H1 (cell line): ENCODE results near the gene CHMP4B. TPM values are rescaled to one million over a fixed set of nuclear protein-coding genes. Genes with fewer than 3 reads are reported as not detected.

Experiments used
- CTCF ChIA-PET: fragments of 300-600 bp; sonication (Branson Sonifier 250); formaldehyde crosslinking; loops from one replicate; lab custom pipeline; 2021; ENCODE audit not compliant: partially characterized antibody; lab: Charles Lee
- POLR2A ChIA-PET: fragments of 300-600 bp; sonication (Branson Sonifier 250); formaldehyde crosslinking; loops from one replicate; lab custom pipeline; 2021; ENCODE audit warnings: inconsistent platforms; ENCODE audit not compliant: partially characterized antibody; lab: Charles Lee
- DNase-seq, 2 experiments: peaks; one replicate each; pipeline versions ENCODE4 v3.0.0 to v3.0.0-alpha.2; 2010 to 2022; ENCODE audit warnings: low spot score in 2 of 2, low read depth in 1 of 2, mixed read lengths in 1 of 2
- FAIRE-seq: peaks from 2 replicates; lab custom pipeline; 2011; peaks lifted over from hg19 to GRCh38; lab: Jason Lieb, UNC
- H2AFZ ChIP-seq: 2 replicates; pipeline ENCODE4 v1.8.1; 2012; ENCODE audit warnings: low read length, inconsistent platforms
- H2AK5ac ChIP-seq: 2 replicates; pipeline ENCODE4 v1.6.1; 2013; ENCODE audit warnings: low read depth, low read length
- H2BK120ac ChIP-seq: replicated peaks from 2 replicates; pipeline ENCODE3; 2013; ENCODE audit warnings: low read depth, low read length, inconsistent platforms
- H2BK12ac ChIP-seq: 2 replicates; pipeline ENCODE4 v1.6.1; 2013; ENCODE audit warnings: low read depth, low read length
- H2BK15ac ChIP-seq: 2 replicates; pipeline ENCODE4 v1.6.1; 2013; ENCODE audit warnings: low read length
- H2BK20ac ChIP-seq: 2 replicates; pipeline ENCODE4 v1.6.1; 2013; ENCODE audit warnings: low read length
- H2BK5ac ChIP-seq: 2 replicates; pipeline ENCODE4 v1.6.1; 2013; ENCODE audit warnings: low read depth, low read length
- H3K14ac ChIP-seq: 2 replicates; pipeline ENCODE4 v1.6.1; 2013; ENCODE audit warnings: inconsistent platforms; ENCODE audit not compliant: insufficient read length
- H3K18ac ChIP-seq: 2 replicates; pipeline ENCODE4 v1.6.1; 2013; ENCODE audit warnings: low read length; ENCODE audit errors: extremely low read depth
- H3K23ac ChIP-seq: 2 replicates; pipeline ENCODE4 v1.6.1; 2013; ENCODE audit warnings: inconsistent platforms; ENCODE audit not compliant: insufficient read length
- H3K23me2 ChIP-seq: 2 replicates; pipeline ENCODE4 v1.6.1; 2013; ENCODE audit warnings: low read depth, low read length
- H3K27ac ChIP-seq: 2 replicates; pipeline ENCODE4 v1.6.1; 2011; ENCODE audit warnings: low read depth, low read length, inconsistent platforms
- H3K27me3 ChIP-seq, 4 experiments: replicated peaks in 1 of 4; 1 replicate in 1 of 4; 2 replicates in 3 of 4; pipeline versions ENCODE4 v1.6.1 to v1.8.1; 2011 to 2013; ENCODE audit warnings: low read length in 3 of 4, mild to moderate bottlenecking in 3 of 4, inconsistent platforms in 2 of 4, mixed read lengths in 2 of 4, moderate library complexity in 1 of 4; ENCODE audit not compliant: control insufficient read depth in 3 of 4, insufficient read depth in 3 of 4; ENCODE audit errors: extremely low read depth in 1 of 4
- H3K36me3 ChIP-seq, 4 experiments: 2 replicates each; pipeline versions ENCODE4 v1.6.1 to v1.8.1; 2011 to 2013; ENCODE audit warnings: mild to moderate bottlenecking in 4 of 4, low read length in 3 of 4, moderate library complexity in 2 of 4, control low read depth in 1 of 4, inconsistent platforms in 1 of 4; ENCODE audit not compliant: insufficient read depth in 4 of 4, control insufficient read depth in 2 of 4
- H3K4ac ChIP-seq: replicated peaks from 2 replicates; pipeline ENCODE3; 2013; ENCODE audit warnings: low read length, low read depth, mixed read lengths, inconsistent platforms; ENCODE audit not compliant: insufficient read length
- H3K4me1 ChIP-seq, 4 experiments: replicated peaks in 1 of 4; 1 replicate in 1 of 4; 2 replicates in 3 of 4; pipeline versions ENCODE4 v1.6.1 to v1.8.1; 2011 to 2013; ENCODE audit warnings: low read length in 3 of 4, inconsistent platforms in 2 of 4, mixed read lengths in 1 of 4; ENCODE audit not compliant: insufficient read depth in 4 of 4, control insufficient read depth in 3 of 4
- H3K4me2 ChIP-seq, 2 experiments: 2 replicates each; pipeline versions ENCODE4 v1.6.1 to v1.8.1; 2011 to 2013; ENCODE audit warnings: low read depth in 2 of 2, low read length in 2 of 2, control low read depth in 1 of 2, inconsistent platforms in 1 of 2, mild to moderate bottlenecking in 1 of 2; ENCODE audit not compliant: insufficient read depth in 1 of 2
- H3K4me3 ChIP-seq, 4 experiments: fragments of 200-600, 300-600 bp in 1 of 4; sonication (generic), shearing (Covaris generic), sonication (Bioruptor Twin) in 1 of 4; 2 replicates each; pipeline versions ENCODE4 v1.5.1 to v1.8.1; 2011 to 2016; ENCODE audit warnings: low read length in 4 of 4, low read depth in 3 of 4, control low read depth in 2 of 4, inconsistent platforms in 2 of 4, mild to moderate bottlenecking in 2 of 4, mixed read lengths in 1 of 4, moderate library complexity in 1 of 4; ENCODE audit not compliant: insufficient read depth in 2 of 4; ENCODE audit errors: extremely low read depth in 1 of 4
- H3K56ac ChIP-seq: replicated peaks from 2 replicates; pipeline ENCODE3; 2013; ENCODE audit warnings: low read depth, mild to moderate bottlenecking, mixed read lengths, low read length, inconsistent platforms; ENCODE audit not compliant: insufficient read length
- H3K79me1 ChIP-seq: 2 replicates; pipeline ENCODE4 v1.6.1; 2013; ENCODE audit warnings: low read depth, low read length, control low read depth
- H3K79me2 ChIP-seq, 2 experiments: 2 replicates each; pipeline versions ENCODE4 v1.6.1 to v1.8.1; 2012 to 2013; ENCODE audit warnings: low read length in 2 of 2, mild to moderate bottlenecking in 2 of 2, inconsistent platforms in 1 of 2; ENCODE audit not compliant: insufficient read depth in 2 of 2, control insufficient read depth in 1 of 2
- H3K9ac ChIP-seq, 4 experiments: replicated peaks in 1 of 4; 1 replicate in 1 of 4; 2 replicates in 3 of 4; pipeline versions ENCODE4 v1.6.1 to v1.8.1; 2011 to 2013; ENCODE audit warnings: low read depth in 3 of 4, low read length in 3 of 4, control low read depth in 2 of 4, mild to moderate bottlenecking in 2 of 4, moderate library complexity in 2 of 4, inconsistent platforms in 1 of 4; ENCODE audit errors: extremely low read depth in 1 of 4
- H3K9me3 ChIP-seq, 2 experiments: 2 replicates each; pipeline versions ENCODE4 v1.6.1 to v1.8.1; 2012 to 2013; ENCODE audit warnings: mild to moderate bottlenecking in 2 of 2, moderate library complexity in 2 of 2, control low read depth in 1 of 2, inconsistent platforms in 1 of 2, low read depth in 1 of 2, low read length in 1 of 2, mixed read lengths in 1 of 2; ENCODE audit not compliant: insufficient read depth in 2 of 2
- H4K20me1 ChIP-seq, 2 experiments: replicated peaks in 1 of 2; 2 replicates each; pipeline versions ENCODE3 to v1.8.1; 2011 to 2013; ENCODE audit warnings: inconsistent platforms in 2 of 2, low read length in 2 of 2, mild to moderate bottlenecking in 1 of 2; ENCODE audit not compliant: insufficient read depth in 2 of 2, control insufficient read depth in 1 of 2
- H4K5ac ChIP-seq: 2 replicates; pipeline ENCODE4 v1.6.1; 2013; ENCODE audit warnings: low read length, low read depth, mixed read lengths, inconsistent platforms; ENCODE audit not compliant: insufficient read length
- H4K8ac ChIP-seq: 2 replicates; pipeline ENCODE4 v1.8.0; 2013; ENCODE audit warnings: mild to moderate bottlenecking, moderate library complexity, low read length, inconsistent platforms; ENCODE audit not compliant: insufficient read depth; ENCODE audit errors: extremely low read depth
- H4K91ac ChIP-seq: replicated peaks from 2 replicates; pipeline ENCODE3; 2013; ENCODE audit warnings: low read length, mixed read lengths, inconsistent platforms; ENCODE audit not compliant: insufficient read length
- ATF2 ChIP-seq: IDR thresholded peaks from 2 replicates; pipeline ENCODE4 v1.6.1; 2012; ENCODE audit warnings: low read length, inconsistent platforms
- WGBS, 2 experiments: shearing (Covaris generic) in 1 of 2; methylation state at CpG; one replicate each; pipeline versions ENCODE4 v1.1.6 to v1.1.7; 2013 to 2015; ENCODE audit warnings: low lambda C conversion rate in 2 of 2, mixed read lengths in 2 of 2, inconsistent platforms in 1 of 2, low coverage in 1 of 2, missing lambda C conversion rate in 1 of 2; ENCODE audit not compliant: insufficient replicate concordance in 2 of 2, insufficient coverage in 1 of 2, insufficient read length in 1 of 2; ENCODE audit errors: extremely low coverage in 1 of 2, missing lambda C conversion rate in 1 of 2; 5-methylcytosine and 5-hydroxymethylcytosine counted together
- polyA plus RNA-seq, 7 experiments: library from polyadenylated mRNA; depleted of rRNA in 3 of 7; stranded (reverse) in 5 of 7; unstranded in 2 of 7; fragments of >200 nt in 5 of 7; fragments of 200-250 nt in 2 of 7; gene quantifications; 1 replicate in 5 of 7; 2 replicates in 1 of 7; 4 replicates in 1 of 7; pipeline versions ENCODE4 v1.2.1 to v1.2.3, GENCODE V29; 2011 to 2013; ENCODE audit warnings: missing spikeins in 2 of 7, mixed read lengths in 2 of 7
- total RNA-seq: library from RNA; stranded (reverse); fragmentation: NEBNext Ultra II Directional; extraction: Animal tissue kit (Norgen Biotek cat#: 25700); gene quantifications from 2 replicates; pipeline ENCODE4 v1.2.1, GENCODE V29; 2021

The CHMP4B gene
- total and polyA plus RNA-seq, 2 of the 8 experiments (the other 6 are each of a cell fraction or from before 2014, with no cell fraction given): 38.6 to 66.3 TPM

- 89% methylated on average over 3 of the region's 3 CpGs; no CpG with 5 or more reads in 1 of the 2 experiments for WGBS, 2 experiments
- Histone ChIP-seq H3K79me2 (no peaks in the 10 kb centered on the region), H3K18ac (no peak overlapping the region), H3K9me3 (no peaks in the 10 kb centered on the region), H3K4ac (no peak overlapping the region), H2AFZ (no peak overlapping the region), H3K4me1 (no peaks in the 10 kb centered on the region), H2BK12ac (no peak overlapping the region), H3K27ac (no peak overlapping the region), H3K14ac (no peak overlapping the region), H3K23ac (no peak overlapping the region), H3K27me3 (no peaks in the 10 kb centered on the region), H3K23me2 (no peaks in the 10 kb centered on the region), H2BK5ac (no peak overlapping the region), H3K9ac (no peak overlapping the region), H4K20me1 (no peaks in the 10 kb centered on the region), H3K56ac (no peak overlapping the region), H2AK5ac (no peak overlapping the region), H3K79me1 (no peaks in the 10 kb centered on the region), H2BK20ac (no peak overlapping the region), H3K4me3 (no peak overlapping the region), H3K36me3 (no peaks in the 10 kb centered on the region), H2BK120ac (no peak overlapping the region), H4K91ac (no peak overlapping the region), H4K8ac (no peak overlapping the region), H2BK15ac (no peak overlapping the region), H4K5ac (no peak overlapping the region), H3K4me2 (no peak overlapping the region)
- no peak for FAIRE-seq
- ChIA-PET POLR2A (no interaction called here), CTCF (interaction anchor here (0.8 to 1.0 kb wide), 2 partner anchors 20 to 163 kb away, joined by 3 to 4 read pairs; no protein-coding TSS in a partner anchor)
- no peak for DNase-seq
- TF ChIP-seq ATF2: no peak
These were observed 38.7 kb upstream of the CHMP4B start for GRCh38 chr20:33772439-33772838.
